GM18507 (cell line): Measurements from ENCODE around the gene UTP25.

Experiments used
- DNase-seq: peaks from one replicate; pipeline ENCODE4 v3.0.0; 2011; ENCODE audit warnings: low read depth; ENCODE audit not compliant: insufficient read length; ENCODE audit errors: extremely low spot score
- FAIRE-seq: peaks from 2 replicates; lab custom pipeline; 2011; peaks lifted over from hg19 to GRCh38; lab: Jason Lieb, UNC

UTP25 gene

DNA sequence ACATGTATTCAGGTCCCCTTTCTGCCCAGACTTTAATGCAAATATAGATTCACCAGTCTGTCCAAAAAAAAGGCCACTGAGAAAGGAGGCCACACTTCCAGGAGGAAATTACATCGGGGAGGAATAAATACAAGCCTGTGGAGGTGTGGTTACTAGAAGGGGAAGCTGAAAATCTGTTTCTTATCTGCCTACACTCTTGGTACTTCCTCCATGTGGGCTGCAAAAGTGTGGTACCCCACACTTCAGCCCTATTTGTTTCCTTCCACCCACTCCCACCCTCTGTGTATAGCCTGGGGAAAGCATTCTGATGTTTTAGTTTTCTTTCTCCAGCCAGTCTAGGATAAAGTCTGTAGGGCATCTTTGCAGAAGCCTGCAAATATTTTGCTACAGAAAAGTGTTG, 38.4 kb downstream of the UTP25 start:
- FAIRE-seq: no peak
- DNase-seq: no peak

DNA sequence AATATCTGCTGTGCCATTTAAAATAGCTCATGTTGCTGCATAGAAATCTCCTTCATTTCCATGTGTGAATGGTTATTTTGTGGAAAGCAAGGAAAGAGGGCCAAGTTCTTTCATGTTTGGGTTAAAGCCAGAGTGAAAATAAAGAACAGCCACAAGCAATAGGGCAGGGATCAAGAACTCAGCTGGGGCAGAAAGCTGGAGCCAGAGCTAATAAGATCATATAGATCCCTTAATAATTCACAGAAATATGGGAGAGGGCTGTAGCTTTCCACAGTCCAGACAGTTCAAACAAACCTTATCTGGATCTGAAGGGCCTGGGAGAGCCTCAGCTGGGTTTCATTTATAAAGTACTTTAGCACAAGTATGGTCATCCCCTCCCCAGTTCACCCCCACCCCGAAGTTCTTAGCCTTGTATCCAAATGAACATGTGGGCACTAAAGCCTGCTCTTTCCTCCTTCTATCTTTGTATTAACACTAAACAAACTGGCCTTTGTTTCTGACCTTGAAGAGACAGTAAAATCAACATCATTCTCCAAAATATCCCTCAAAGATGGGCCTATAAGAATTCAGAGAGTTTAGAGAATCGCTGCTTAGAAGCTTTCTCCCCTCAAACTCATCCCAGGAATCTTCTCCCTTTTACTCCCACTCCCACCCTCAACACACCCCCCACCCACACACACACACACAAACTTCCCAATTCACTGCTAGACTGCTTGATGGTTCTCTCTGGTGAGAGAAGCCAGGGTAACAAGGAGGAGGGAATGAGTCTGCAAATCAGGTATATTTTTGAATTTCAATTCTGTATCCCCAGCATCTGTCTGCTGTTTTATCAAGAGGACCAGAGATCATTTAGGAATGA, 41.7 kb downstream of the UTP25 start:
- DNase-seq (no peak), FAIRE-seq (no peak)

DNA sequence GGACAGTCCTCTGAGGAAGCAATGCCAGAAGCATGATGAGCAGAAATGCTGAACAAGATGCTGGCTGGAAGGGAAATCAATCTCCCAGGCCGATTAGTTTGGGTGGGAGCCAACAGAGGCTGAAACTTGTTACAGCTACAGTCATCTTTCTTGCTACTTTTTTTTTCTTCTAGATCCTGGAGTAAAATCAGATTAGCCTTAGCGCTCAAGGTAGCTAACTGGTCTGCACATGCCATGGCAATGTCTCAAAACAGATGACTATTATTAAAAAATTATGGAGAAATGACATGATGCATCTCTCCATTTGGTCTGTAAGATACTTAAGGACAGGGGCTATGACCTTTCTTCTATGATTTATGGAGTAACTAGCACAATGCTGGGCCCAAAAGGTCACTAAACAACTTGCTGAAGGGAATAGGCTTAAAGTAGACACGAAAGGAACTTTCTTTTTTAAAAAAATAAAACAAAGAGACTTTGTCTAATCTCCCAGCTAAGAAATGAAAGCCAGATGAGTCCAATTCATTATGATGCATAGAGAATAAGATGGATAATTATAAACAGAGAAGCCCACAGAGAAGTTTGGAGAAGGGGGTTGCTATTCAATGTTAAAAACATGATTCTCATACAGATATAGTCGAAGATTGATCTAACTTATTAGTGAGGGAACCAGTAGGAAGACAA, 42.5 kb downstream of the UTP25 start:
- no peak for FAIRE-seq
- DNase-seq: no peak

DNA sequence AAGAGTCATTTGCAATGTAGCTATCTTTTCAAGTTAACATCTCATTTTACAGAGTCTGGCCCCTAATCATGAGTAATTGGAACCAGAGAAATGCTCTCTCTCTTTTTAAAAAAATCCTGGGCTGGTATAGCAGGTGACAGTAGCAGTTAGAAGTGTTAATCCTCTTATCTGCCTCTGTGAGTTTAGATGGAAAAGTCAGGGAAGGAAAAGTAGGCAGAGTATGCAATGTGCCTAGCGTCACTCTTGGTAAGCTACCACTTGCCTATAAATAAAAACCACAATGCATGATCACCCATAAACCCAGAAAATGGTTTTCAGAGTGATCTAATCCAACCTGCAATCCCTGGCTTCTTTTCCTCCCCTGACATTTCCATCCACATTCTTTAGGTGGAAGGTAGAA, 43.2 kb downstream of the UTP25 start:
- FAIRE-seq (no peak), DNase-seq (no peak)

DNA sequence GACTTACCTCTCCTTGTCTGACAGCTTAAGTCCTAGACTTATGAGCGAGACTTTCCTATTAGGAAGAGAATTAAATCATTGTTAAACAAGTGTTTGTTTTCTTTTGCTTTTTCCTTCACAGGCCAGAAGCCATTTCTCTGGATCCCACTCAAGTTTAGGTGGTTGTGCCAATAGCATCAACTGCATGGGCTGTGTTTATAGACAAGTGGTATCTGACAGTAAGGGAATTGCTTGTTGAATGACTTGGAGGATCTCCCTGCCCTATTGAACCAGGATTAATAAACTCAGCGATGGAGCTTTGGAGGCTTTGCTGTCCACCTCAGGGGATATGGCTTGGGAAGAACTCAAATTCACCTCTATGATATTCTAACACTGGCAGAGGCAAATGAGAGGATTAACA, 43.7 kb downstream of the UTP25 start:
- no peak for FAIRE-seq
- DNase-seq: no peak

DNA sequence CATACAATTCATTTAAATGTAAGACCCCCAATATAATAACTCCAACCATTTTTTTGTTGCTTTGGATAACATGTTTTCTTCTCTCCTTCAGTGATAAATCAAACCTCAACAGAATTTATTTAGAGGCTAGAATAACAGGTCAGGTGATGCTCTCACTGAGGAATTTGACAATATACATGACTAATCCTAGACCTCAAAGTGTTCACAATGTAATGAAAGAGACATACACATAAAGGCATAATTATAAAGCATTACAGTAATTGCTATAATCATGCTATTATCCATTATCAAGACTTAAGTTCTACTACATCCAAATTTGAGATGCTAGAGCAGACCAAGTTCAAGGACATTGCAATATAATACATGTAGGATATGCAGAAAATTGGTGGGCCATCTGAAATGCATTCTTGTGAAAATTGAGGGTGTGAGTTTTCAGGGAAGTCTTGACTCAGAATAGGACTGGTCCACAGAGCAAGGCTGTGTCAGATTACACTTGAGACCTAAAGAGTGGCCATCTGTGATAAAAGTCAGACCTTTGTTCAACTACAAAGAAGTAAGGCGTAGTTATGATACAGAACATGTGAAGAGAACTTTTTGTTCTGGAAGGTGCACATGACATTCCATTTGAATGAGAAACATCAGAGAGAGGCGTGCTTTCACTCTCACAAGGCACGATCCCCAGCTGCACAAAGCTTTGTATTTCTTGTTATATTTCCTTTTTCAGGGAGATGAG, 45.5 kb downstream of the UTP25 start:
- FAIRE-seq (no peak), DNase-seq (no peak)

DNA sequence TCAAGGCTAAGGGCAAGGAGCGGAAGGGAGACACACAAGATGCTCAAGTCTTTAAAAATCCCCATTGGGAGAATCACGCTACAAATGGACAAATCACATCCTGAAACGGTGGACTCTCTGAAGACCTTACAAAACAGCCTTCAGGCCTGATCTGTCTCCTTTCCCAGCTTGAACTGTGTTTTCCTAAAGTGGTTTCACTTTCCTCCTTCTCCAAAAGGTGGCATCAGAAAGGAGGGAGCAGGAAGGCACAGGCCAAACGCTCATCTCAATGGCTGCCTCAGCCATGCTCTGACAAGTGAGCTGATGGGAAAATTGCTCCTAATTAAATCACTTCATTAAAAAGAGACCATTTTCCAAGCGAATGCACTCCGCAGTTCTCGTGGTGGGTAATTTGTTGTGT, 47.7 kb downstream of the UTP25 start:
- FAIRE-seq: no peak
- no peak for DNase-seq

DNA sequence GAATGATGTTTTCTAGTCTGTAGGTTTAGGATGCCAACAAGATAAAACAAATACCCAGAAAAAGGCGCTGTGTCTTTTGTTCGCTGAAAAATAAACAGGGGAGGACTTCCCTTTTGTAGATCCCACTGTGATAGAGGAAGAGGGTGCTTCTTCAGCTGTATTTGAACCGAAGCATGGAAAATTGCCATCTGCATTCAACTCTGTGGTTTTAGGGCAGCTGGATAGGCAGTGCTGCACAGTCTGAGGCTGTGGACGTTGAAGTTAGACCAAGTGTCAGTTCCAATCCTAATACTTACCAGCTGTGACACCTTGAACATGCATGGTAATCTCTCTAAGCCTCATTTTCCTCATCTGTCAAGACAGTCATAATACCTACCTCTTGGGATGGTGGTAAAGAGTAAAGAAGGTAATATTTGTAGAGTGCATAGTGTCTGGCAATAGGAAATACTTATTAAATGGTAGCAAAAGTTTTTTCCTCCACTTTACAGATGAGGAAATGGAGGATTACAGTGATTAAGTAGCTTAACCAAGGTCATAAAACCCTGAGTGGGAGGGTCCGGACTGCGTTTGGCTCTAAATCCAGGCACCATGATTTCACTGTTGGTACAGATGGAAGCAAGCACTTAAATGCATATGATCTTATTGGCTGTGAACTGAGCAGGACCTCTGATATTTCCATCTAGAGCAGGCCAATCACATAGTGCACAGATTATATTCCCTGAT, 48.5 kb downstream of the UTP25 start:
- FAIRE-seq (no peak), DNase-seq (no peak)

DNA sequence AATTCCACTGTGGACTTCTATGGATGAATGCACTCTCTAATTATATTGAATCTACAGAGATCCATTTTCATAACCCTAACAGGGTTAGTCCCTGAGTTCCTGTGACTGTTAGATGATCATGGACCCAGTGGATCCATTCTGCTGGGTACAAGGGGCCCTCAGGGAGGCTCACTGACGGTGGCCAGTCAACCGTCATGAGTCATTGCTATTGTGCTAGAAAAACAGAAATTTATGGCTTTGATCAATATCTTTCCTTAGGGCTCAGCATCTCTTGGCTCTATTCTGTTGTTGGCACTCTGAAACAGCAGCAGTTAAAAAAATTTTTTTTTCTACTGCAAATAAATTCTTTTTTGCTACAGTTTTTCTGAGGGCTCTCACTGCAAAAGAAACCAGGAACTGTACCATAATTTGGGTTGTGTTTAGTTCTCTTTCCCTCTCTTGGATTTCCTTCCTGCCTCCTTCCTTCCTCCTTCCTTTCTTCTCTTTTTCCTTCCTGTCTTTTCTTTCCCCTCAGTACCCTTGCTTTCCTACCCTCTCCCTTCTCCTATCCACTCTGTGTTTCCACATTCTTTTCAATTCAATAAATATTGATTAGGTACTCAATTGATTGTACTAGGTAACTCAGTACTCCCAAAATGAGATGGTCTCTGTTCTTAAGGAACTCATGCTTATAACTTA, 49.5 kb downstream of the UTP25 start:
- FAIRE-seq (no peak), DNase-seq (no peak)

DNA sequence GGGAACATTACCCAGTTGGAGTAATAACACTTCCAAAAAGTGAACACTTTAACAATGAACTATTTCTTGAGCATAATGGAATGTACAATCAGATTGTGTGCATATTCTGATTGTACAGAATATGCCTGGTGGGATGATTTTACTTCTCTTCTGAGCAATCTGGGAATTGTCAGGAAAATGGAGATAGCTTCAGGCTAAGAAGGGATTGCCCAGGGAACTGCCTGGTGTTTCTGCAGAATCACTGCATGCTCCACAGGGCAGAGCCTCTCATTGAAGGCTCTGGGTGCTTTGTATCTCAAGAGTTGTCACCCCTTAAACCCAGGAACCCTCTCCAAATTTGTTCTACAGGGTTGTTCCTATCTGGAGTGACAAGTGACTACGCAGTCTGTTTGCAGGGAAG, 51.2 kb downstream of the UTP25 start:
- FAIRE-seq (no peak), DNase-seq (no peak)

DNA sequence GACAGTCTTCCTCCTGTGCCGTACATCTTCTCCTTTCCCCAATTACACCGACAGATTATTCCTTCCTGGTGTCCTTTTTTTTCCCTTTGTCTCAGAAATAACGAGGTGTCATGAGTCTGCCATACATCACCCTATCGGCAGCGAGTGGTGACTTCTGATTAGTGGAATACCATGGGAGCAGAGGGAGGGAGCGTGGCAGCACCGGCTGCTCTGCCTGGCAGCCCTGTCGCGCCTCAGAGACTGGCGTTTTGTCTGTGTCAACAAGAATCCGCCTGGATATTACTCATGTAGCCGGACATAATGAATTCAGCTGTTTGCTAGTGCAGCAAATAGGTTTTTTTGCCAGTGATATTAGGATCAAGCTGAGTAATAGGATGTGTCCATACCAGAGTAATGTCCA, 51.8 kb downstream of the UTP25 start:
- FAIRE-seq: no peak
- no peak for DNase-seq

DNA sequence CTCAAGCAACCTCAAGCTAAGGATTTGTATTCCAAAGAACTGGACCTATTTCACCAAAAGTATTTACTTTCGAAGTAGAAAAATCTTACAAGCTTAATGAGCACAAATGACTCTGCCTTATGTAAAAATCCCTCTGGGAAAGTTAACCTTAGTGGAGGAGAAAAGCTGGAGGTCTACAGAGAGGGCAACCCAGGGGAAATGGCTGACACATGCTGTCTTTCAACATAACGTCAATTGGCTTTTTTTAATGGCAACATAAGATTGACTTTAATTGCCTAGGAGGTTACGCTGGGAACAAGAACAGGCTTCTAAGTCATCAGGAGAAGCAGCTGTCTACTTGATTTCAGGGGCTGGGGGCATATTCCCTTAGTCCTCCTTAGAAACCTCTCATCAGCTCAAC, 52.3 kb downstream of the UTP25 start:
- no peak for DNase-seq
- no peak for FAIRE-seq

DNA sequence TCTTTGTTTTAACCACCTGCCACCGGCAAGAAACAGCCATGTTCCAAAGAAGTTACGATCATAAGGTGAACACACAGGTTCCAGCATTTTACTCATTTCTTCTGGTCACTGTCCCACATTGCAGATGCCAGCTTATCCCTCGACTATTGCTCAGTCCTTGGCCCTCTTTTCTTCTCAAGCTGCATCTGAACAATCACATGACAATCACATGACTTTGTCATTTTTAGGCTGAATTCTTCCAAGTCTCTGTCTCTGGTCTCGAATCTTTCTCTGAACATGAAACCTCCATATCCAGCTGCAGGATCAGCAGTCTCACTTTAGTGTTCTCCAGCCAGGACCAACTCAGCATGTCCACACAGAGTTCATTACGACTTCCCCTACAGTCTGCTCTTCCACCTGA, 53.8 kb downstream of the UTP25 start:
- DNase-seq: no peak
- no peak for FAIRE-seq

DNA sequence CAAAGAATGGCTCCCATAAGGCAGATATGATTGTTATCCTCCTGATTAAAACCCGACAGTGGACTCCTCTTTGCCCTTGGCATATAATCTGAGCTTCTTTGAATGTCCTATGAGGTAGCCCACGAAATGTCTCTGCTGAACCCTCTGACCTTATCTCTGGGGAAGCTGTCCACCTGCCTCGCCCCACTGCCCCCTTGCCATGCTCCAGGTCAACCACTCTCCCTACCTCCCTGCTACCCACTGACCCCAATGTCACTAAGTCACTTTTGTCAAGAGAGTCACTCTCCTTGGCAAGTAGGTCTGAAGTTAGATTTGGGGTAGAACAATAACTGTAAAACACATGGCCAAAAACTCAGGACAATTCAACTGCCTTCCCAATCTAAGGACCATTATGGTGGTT, 54.5 kb downstream of the UTP25 start:
- FAIRE-seq: no peak
- no peak for DNase-seq

DNA sequence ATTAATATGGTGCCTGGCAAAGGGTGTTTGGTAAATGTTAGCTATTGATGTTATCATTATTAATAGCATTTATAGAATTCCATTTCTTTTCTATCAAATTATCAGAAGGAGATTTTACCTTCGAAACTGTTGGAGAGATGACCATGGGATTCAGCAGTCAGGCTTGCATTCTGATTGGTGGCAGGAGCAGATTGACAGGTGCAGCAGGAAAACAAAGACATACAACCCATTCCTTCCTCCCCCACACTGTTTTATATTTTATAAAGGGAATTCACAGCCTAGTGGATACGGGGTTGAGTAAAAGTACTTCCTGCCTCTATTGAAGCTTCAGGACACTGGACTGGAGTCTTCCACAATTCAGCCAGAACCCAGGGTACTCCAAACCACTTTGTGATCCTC, 55.2 kb downstream of the UTP25 start:
- no peak for DNase-seq
- no peak for FAIRE-seq

DNA sequence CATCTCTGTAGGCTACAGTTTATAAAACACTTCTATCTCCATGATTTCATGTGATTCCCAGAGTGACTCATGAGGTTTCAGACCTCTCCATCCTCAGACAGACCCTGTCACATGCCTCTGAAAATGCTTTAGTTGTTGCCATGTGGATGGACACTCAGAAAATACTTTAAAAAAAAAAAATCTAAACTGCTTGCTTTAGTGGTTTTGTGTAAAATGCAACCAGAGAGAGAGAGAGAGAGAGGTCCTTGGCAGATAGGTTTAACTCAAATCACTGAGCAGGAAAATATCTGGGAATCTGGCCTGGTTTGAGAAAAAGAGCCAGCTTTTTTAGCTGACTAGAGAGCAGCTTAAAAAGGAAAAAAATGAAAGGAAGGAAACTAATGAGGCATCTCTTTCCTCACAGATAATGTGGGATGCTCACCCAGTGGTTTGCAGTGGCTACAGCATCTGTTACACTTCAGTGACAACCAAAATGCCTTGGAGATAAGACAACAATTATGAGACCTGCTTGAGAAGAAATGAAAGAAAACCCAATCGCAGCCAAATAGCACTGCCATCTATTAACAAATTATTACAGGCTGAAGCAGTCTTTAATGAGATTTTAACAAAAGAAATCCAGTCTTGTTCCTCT, 55.7 kb downstream of the UTP25 start:
- DNase-seq (no peak), FAIRE-seq (no peak)

DNA sequence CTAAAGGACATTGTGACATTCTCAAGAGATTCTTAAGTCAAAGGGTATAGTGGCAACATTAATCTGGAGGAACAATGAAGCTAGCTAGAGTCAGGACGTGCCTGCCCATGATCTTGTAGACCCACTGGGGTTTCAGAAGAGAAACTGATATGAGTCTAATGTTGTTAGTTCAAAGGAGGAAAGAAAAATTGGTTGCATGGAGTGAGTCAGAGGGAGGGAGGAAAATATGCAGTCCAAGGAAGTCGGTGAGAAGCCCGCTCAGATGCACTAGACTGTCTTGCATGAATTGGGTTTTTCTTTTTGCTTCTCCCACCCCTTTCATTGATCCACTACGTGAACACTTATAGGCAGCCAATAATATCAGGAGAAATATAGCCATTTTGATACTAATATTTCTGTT, 56.5 kb downstream of the UTP25 start:
- DNase-seq: no peak
- no peak for FAIRE-seq

DNA sequence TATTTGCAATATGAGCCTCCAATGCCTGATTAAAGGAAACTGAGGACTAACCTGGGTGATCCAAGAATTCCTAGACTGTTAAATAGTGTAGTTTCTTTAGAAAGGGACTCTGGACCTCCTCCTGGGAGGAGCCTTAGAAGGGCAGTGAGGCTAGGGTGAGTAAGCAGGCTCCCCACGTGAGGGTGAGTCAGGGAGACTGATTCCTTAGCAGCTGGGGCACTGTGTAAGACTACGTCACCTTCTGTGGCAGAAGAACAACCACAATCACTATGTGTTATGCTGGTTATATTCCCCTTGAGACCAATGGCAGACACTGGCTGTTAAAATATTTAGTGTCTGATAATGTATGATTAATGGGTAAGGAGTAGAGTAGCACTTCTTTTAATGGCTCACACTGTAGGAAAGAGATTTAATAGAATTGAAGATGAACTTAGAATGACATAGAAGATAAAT, 56.9 kb downstream of the UTP25 start:
- DNase-seq (no peak), FAIRE-seq (no peak)
